Head of caudate nucleus (tissue), 42 donors: ENCODE data around the gene PRMT7.

Experiments
- DNase-seq, 42 donors: peaks; one replicate each; pipeline versions ENCODE4 v3.0.0 to v3.0.0-alpha.2; 2020 to 2021; ENCODE audit warnings: mixed read lengths in 7 of 42
- intact Hi-C: fragments of 100-400 bp; cut with DNase I; formaldehyde crosslinking; loops from one replicate; pipeline ENCODE4 v1.15.0; 2022

Gene PRMT7

GRCh38 chr16:68369697-68370580, 59.1 kb downstream of the PRMT7 start:
- intact Hi-C loops = no loop called here
- peak in 3 of 42 donors; percentile 31 to 42 (median 33) for DNase-seq

DNA sequence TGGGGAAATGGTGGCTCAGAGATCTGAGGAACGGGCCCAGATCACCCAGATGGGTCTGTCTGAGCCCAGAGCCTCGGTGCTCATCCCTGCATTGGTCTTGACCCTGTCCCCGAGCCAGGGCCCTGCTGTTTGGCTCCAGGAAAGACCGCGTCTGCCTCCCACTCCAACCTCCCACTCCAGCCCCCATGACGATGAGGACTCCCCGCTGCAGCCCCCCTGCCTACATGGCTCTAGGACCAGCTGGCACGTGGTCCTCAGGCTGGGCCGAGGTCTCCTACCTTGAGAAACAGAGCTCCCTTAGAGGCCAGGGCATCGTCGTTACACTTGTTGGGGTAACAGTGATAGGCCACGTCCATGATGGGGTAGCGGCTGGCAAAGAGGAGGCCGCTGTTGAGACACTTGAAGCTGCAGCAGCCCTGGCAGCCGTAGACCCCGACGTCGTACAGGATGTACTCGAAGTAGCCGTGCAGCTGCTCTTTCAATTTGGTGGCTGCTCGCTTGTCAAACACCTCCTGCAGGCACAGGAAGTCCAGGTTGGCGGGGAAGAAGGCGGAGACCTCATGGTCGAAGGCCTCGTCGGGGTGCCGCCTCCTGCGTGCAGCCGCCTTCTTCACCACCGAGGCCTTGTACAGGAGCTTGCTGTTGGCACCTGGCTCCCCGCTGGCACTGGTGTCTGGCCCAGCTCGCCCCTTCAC, 59.9 kb downstream of the PRMT7 start:
- DNase-seq = no peak
- intact Hi-C loops = no loop called here

DNA sequence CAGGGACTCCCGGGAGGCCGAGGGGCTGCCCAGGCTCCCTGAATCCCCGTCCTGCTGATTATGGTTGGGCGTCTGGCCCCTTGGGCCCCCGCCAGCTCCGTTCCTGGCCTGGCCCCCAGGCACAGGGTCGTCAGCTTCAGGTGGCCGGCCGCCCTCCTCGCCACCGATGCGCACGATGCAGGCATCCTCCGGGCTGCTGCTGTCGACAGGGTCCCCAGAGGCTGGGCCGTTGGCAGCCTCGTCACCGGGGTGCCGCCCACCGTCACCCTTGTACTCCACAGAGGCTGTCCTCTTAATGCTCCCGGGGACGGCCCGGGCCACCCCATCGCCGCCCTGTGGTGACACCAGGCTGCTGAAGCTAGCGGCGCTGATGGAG, 60.4 kb downstream of the PRMT7 start:
- intact Hi-C loops = no loop called here
- DNase-seq = no peak

- no peak for DNase-seq
- intact Hi-C loops = no loop called here
Measured at GRCh38 chr16:68371706-68372380, 61.0 kb downstream of the PRMT7 start.

DNA sequence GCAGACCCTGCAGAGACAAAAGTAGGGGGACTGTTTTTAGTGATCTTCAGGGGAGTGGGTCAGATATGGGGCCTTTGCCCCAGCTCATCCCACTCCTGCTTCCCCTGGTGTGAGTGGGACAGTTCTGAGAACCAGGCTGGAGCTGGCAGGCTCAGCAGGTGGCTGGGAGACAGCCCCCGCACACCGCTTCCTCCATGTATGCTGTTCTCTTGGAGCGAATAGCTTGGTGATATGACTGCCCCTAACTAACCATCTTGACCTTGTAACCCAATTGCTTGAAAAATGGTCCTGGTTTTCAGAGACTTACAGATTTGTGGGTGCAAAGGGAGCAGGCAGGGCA, 61.5 kb downstream of the PRMT7 start:
- DNase-seq = no peak

DNA sequence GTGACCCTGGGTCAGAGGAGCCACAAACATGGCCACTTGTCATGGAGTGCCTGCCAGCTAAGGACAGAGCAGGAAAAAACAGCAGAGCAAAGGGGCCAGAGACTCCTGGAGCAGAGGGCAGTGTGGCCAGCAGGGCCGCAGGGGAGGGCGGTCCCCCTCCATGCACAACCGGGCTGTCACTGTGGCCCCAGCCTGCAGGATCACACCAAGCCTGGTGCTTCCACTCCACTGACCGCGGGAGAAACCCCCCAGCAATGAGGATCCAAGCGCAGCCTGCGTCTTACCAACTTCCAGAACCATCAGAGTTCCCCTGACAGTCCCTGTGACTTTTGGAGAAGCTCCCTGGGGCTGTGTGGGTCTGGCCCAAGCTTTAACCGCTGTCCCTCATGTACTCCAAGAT, 62.0 kb downstream of the PRMT7 start:
- intact Hi-C loops = no loop called here
- DNase-seq = no peak

More for the DNA sequence above, 61.5 kb downstream of the PRMT7 start:
- intact Hi-C loops = no loop called here

- intact Hi-C loops = no loop called here
- no peak for DNase-seq
Measured at GRCh38 chr16:68373528-68374245, 62.9 kb downstream of the PRMT7 start.

- intact Hi-C loops = no loop called here
- DNase-seq = peak in 1 of 42 donors; percentile 44
Measured at GRCh38 chr16:68374246-68374805, 63.5 kb downstream of the PRMT7 start.

DNA sequence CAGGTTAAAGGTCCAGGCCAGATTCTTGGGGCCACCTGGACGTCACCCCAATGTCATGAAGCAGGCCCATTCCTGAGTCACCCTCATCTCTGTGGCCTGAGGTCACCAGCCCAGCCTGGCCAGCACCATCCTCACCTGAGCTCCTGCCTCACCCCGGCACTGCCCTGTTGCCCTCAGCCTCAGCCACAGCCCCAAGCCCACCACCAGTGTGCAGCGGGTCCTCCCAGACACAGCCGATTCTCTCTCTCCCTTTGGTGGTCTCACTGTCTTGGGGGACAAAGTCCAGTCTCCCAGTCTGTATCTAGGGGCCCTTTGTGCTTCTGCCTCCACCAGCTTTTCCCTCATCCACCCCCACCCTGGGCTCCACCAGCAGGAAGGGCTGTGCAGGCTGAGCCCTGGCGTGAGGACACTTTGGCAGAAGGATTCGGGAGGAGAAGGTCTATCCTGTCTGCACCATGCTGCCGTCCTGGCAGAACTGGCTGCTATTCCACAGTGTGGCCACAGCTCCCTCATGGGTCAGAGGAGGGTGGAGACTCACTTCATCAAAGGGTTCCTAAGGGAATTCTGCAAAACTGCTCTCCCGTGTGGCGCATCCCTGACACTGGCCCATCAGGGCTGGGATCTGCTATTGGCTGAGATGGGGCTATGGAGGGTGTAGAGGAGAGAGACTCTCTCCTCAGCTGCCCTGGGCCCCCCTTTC, 64.3 kb downstream of the PRMT7 start:
- no peak for DNase-seq
- intact Hi-C loops = no loop called here

DNA sequence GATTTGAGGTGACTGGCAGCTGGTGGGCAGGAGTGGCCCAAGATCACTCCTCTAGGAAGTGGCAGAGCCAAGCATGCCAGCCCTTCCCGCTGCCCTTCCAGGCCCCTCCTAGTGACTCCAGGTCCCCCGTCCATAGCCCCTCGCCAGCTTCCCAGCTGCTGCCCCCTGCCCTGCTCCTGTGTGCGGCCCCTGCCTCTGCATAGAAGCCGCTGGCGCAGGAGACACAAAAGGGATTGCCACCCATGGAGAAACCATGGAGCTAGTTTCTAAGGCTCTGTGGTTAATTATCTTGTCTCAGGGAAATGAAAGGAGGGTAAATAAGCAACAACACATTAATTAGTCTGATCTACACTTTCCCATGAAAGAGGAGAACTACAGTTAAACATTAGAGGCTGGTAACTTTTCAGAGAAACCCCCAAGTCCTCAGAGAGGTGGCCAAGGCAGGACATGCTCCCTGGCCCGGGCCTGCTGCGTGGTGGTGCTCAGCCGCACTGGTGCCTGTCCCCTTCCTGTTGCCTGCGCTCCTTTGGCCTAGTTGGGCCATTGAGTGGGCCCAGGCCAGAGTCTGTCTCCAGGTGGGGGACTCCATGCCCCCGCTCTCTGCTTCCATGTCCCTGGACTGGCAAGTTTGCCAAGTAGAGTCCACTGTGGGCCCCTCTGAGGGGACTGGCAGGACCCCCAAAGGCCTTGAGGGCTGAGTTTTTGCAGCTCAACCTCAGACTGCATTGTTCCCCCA, 65.2 kb downstream of the PRMT7 start:
- intact Hi-C loops = no loop called here
- no peak for DNase-seq

DNA sequence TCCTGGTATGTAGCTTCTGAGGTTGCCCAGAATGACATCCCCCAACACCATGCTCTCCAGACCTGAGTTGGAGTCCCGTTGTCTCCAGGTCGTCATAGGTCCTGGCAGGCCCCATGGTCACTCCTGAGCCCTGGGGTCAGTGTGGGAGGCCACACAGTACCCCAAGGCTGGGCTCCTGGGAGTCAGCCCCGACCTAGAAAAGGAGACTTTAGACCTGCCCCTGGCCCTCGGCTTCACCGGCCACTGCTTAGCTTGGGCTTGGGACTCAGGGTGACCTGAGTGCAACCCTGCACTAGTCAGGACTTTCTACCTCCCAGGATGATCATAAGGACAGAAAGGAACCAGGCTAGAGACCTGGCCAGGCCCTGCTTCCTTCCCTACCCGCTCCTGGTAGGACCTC, 65.8 kb downstream of the PRMT7 start:
- no peak for DNase-seq
- intact Hi-C loops = no loop called here

DNA sequence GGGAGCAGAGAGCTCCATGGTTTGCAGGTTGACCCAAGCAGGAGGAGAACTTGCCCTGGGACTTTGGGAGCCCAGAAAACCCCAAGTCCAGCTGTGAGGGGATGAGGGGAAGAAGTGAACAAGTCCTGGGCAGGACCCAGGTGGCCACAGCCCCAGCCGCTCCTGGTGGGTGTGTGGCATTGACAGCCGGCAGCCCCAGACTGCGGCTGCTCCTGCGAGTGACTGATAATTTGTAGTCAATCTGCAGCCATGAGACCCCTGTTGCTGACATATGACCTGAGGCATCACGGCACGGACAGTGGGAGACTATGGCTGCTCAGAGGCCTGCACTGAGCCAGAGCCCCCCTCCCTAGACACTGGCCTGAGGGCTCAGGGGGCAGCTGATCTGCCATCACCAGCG, 66.4 kb downstream of the PRMT7 start:
- DNase-seq = no peak
- intact Hi-C loops = no loop called here

- peak in 29 of 42 donors; percentile 33 to 87 (median 60) for DNase-seq
- intact Hi-C loops = no loop called here
Measured at GRCh38 chr16:68377667-68378393, 67.0 kb downstream of the PRMT7 start.

DNA sequence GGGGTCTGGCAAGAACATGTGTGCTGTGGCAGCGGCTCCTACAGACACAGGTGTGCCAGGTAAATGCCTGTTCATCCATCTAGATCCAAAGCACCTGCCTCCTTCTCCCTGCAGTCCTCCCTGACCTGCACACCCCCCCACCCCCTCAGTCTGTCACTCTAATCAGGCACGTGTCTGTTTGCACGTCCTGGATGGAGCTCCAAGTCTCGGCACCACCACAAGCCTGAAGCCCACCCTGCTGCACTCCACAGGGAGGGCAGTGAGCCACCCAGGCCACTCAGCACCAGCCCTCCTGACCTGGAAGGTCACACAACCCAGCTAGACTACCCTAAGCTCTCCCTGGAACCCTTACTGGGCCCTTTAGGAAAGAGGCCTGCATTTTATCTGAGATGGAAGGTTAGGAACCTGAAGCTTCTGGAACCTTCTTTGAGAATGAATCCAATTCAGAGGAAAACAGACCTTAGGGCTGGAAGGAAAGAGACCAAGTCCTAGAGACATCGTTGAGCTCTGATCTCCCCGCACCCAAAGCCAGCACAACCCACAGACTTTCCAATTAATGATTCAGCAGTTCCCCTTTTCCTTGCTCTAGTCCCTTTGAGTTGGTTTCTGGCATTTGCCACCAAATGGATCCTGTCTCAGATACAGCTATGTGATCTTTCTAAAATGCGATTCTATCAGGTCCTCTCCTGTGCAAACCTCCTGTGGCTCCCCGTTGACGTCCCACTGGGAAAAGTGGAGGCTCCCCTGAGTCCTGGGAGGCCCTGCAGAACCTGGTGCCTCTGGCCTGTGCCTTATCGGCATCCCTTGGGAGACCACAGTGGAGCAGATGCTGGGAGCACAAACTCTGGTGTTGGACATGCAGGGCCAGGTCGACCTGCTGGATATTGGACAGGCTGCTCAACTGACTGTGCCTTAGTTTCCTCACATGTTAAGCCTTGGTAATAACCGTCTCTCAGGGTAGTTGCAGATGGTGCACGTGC, 67.9 kb downstream of the PRMT7 start:
- no peak for DNase-seq
- intact Hi-C loops = no loop called here

- intact Hi-C loops = no loop called here
- no peak for DNase-seq
Measured at GRCh38 chr16:68379472-68380347, 68.9 kb downstream of the PRMT7 start.
